Adrenal gland (tissue), 12 donors: ENCODE data around the gene FMNL2. TPM values are rescaled to one million over a fixed set of nuclear protein-coding genes. Genes with fewer than 3 reads are reported as not detected.
A peak's percentile ranks its signal among the peaks of the same experiment; 100 is the strongest.

Experiments
- DNase-seq, 7 donors: peaks; one replicate each; pipeline ENCODE4 v3.0.0-alpha.2; 2019 to 2020
- H3K27ac ChIP-seq, 5 donors: fragments of 200-600 bp; sonication (generic) in 4 of 5; 1 replicate in 3 of 5; 2 replicates in 2 of 5; pipeline versions ENCODE4 v1.5.1 to v1.8.0; 2016 to 2020; ENCODE audit warnings: mild to moderate bottlenecking in 1 of 5
- H3K27me3 ChIP-seq: fragments of 200-600 bp; 2 replicates; pipeline ENCODE4 v1.8.0; 2021
- H3K36me3 ChIP-seq, 2 donors: fragments of 200-600 bp; replicated peaks in 1 of 2; 1 replicate in 1 of 2; 2 replicates in 1 of 2; pipeline versions ENCODE4 v1.5.1 to v1.8.0; 2018 to 2022
- H3K4me1 ChIP-seq, 2 donors: fragments of 200-600 bp; replicated peaks in 1 of 2; 1 replicate in 1 of 2; 2 replicates in 1 of 2; pipeline versions ENCODE4 v1.5.1 to v1.8.0; 2018 to 2021
- H3K4me3 ChIP-seq, 4 donors: fragments of 200-600 bp; sonication (generic) in 3 of 4; one replicate each; pipeline ENCODE4 v1.5.1; 2016 to 2018
- H3K9me3 ChIP-seq, 3 donors: fragments of 200-600 bp; sonication (generic) in 1 of 3; replicated peaks in 1 of 3; 1 replicate in 2 of 3; 2 replicates in 1 of 3; pipeline versions ENCODE4 v1.5.1 to v1.8.0; 2016 to 2021
- CTCF ChIP-seq, 6 experiments: fragments of 450-650 bp in 4 of 6; fragments of 200-600 bp in 2 of 6; sonication (generic) in 1 of 6; IDR thresholded peaks; 1 replicate in 5 of 6; 2 replicates in 1 of 6; pipeline versions ENCODE4 v1.5.1 to v1.8.0; 2016 to 2021; ENCODE audit warnings: antibody characterized with exemption in 6 of 6, mild to moderate bottlenecking in 2 of 6, moderate library complexity in 1 of 6
- POLR2A ChIP-seq, 2 donors: fragments of 450-650 bp; IDR thresholded peaks; one replicate each; pipeline ENCODE4 v1.6.1; 2017; ENCODE audit warnings: antibody characterized with exemption in 2 of 2, mild to moderate bottlenecking in 2 of 2, moderate library complexity in 1 of 2
- WGBS, 4 donors: extraction: QIAGEN DNeasy Blood & Tissue Kit in 2 of 4; methylation state at CpG; one replicate each; pipeline versions ENCODE4 v1.1.5 to v1.1.7; 2013 to 2017; 5-methylcytosine and 5-hydroxymethylcytosine counted together
- intact Hi-C, 2 donors: fragments of 100-400 bp; cut with DNase I; formaldehyde crosslinking; loops; one replicate each; pipeline versions ENCODE4 v1.14.1 to v1.15.0; 2022 to 2023
- polyA plus RNA-seq, 3 donors: library from polyadenylated mRNA; stranded (reverse); fragments of 200-250 nt in 2 of 3; fragments of 350-450 nt in 1 of 3; fragmentation: Illumina TruSeq in 1 of 3; extraction: RNeasy Lipid Tissue Mini Kit (QIAGEN cat#74804) in 1 of 3; gene quantifications; one replicate each; pipeline ENCODE4 v1.2.3, GENCODE V29; 2013 to 2014
- total RNA-seq, 9 donors: library from RNA; depleted of rRNA in 4 of 9; stranded (reverse); fragments of >200 nt in 4 of 9; fragments of 120-200 nt in 1 of 9; fragmentation: NEBNext Ultra II Directional in 1 of 9; extraction: Animal tissue kit (Norgen Biotek cat#: 25700) in 1 of 9; gene quantifications; one replicate each; pipeline versions ENCODE4 v1.1.0 to v1.2.4, GENCODE V29; 2013 to 2023
- donor health status: healthy with polysubstance abuse.
- donor health status: Bipolar disorder and iron deficiency.
- donor health status: DM: yes; HTN: yes; CAD: no.
- donor health status: DM: no; HTN: no; CAD: no.
- donor health status: DM: no; HTN: no; CAD: no.
- donor health status: DM: yes; HTN: yes; CAD: no.

Gene FMNL2
- total and polyA plus RNA-seq, 12 donors, result 23.5 to 54.2 (median 36.7) TPM

GRCh38 chr2:152395572-152395971 lies 60.6 kb downstream of the FMNL2 start:
- 39 to 68% (median 54%) methylated on average over 6 of the region's 6 CpGs for WGBS, 4 donors
- TF ChIP-seq CTCF (IDR thresholded peaks at IDR 0.05), result no peak
- no peak for TF ChIP-seq POLR2A (IDR thresholded peaks at IDR 0.05)
- peak overlapping the region in 3 of 5 donors; percentile 29 to 61 (median 58) for H3K27ac ChIP-seq

DNA sequence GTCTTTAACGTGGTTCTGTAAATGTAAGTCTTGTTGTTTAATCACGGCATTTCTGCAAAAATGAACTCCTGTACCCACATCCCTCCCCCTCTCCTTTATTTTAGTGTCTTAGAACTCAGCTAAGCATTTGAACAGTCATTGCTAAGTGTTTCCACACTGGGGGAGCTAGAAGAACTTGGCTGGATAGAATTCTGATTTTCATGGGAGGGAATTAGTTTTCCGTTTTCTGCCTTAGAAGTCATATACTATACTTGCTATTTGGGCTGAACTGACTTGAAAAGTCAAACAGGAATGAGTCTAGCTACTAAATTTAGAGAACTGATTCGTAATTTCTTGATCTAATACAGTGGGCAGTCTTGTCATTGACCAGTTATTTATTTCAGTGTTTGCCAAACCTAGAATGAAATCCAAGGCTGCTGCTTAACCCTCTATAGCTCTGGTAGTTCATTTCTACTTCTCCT lies 61.1 kb downstream of the FMNL2 start:
- TF ChIP-seq POLR2A (IDR thresholded peaks at IDR 0.05), result peak in 1 of 2 donors; percentile 8
- TF ChIP-seq CTCF (IDR thresholded peaks at IDR 0.05), result no peak
- peak overlapping the region in 1 of 4 donors; percentile 40 for H3K4me3 ChIP-seq
- H3K9me3 ChIP-seq, result no peaks in the 10 kb centered on the region
- H3K27ac ChIP-seq, result peak overlapping the region; percentile 19 to 61 (median 29)
- no peaks in the 10 kb centered on the region for H3K27me3 ChIP-seq
- intact Hi-C loops, result no loop called here
- DNase-seq, result no peak
- peaks cover 5 to 34% of the 10 kb centered on the region in 2 donors for H3K4me1 ChIP-seq
- WGBS, 4 donors, result 29 to 55% (median 50%) methylated on average over 4 of the region's 4 CpGs
- no peaks in the 10 kb centered on the region for H3K36me3 ChIP-seq

More at GRCh38 chr2:152395572-152395971, 60.6 kb downstream of the FMNL2 start:
- H3K27me3 ChIP-seq, result no peaks in the 10 kb centered on the region
- H3K36me3 ChIP-seq, result no peaks in the 10 kb centered on the region
- H3K9me3 ChIP-seq, result no peaks in the 10 kb centered on the region
- intact Hi-C loops, result no loop called here
- peaks cover 7 to 33% of the 10 kb centered on the region in 2 donors for H3K4me1 ChIP-seq
- peak overlapping the region in 1 of 4 donors; percentile 40 for H3K4me3 ChIP-seq
- DNase-seq, result no peak

DNA sequence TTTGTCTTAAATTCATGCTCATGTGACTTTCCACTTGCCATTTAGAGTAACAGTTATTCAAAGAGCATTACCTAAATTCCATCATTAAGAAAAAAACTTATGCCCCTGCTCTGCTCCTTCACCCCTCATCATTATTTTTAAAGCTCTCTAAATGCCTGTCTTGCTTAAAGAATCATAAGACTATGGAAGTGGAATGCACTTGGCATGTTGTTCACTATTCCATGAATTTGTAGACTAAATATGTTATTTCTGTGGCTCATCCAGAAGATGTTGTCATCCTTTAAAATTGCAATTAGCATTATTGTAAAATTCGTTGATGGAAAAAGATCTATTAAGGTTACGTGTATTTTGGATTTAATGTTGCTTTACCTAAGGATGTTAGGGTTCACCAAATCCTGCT lies 61.8 kb downstream of the FMNL2 start:
- H3K27me3 ChIP-seq, result no peaks in the 10 kb centered on the region
- intact Hi-C loops, result no loop called here
- no peak for DNase-seq
- H3K4me1 ChIP-seq, result peaks cover 0 to 35% of the 10 kb centered on the region in 2 donors
- H3K27ac ChIP-seq, result peak overlapping the region in 1 of 5 donors; percentile 58
- 72 to 84% (median 77%) methylated on average over 2 of the region's 2 CpGs for WGBS, 4 donors
- no peak overlapping the region for H3K4me3 ChIP-seq
- TF ChIP-seq CTCF (IDR thresholded peaks at IDR 0.05), result no peak
- no peak for TF ChIP-seq POLR2A (IDR thresholded peaks at IDR 0.05)
- H3K9me3 ChIP-seq, result no peaks in the 10 kb centered on the region
- H3K36me3 ChIP-seq, result no peaks in the 10 kb centered on the region

- Histone ChIP-seq H3K36me3 (no peaks in the 10 kb centered on the region), H3K27me3 (no peaks in the 10 kb centered on the region), H3K9me3 (no peaks in the 10 kb centered on the region), H3K27ac (no peak overlapping the region), H3K4me1 (peaks cover 20 to 53% of the 10 kb centered on the region in 2 donors), H3K4me3 (no peak overlapping the region)
- WGBS, 4 donors, result 81 to 91% (median 82%) methylated on average over 4 of the region's 4 CpGs
- intact Hi-C loops, result no loop called here
- TF ChIP-seq POLR2A (IDR thresholded peaks at IDR 0.05) (no peak), CTCF (IDR thresholded peaks at IDR 0.05) (no peak)
- no peak for DNase-seq
Observed at GRCh38 chr2:152399003-152399402, 64.0 kb downstream of the FMNL2 start.
